H1 (cell line): Measurements from ENCODE around the gene ARHGAP24. TPM values are rescaled to one million over a fixed set of nuclear protein-coding genes. Genes with fewer than 3 reads are reported as not detected.

Experiments
- CBX8 ChIP-seq: fragments of 300-800, 300-1000 bp; sonication (generic); IDR thresholded peaks from 2 replicates; pipeline ENCODE4 v1.7.1; 2016; ENCODE audit warnings: low read depth, low read length, borderline replicate concordance
- CHD7 ChIP-seq: fragments of 300-600 bp; sonication (generic); IDR thresholded peaks from 2 replicates; pipeline ENCODE4 v1.7.1; 2012; ENCODE audit warnings: low read length, moderate library complexity, mild to moderate bottlenecking, inconsistent platforms; ENCODE audit not compliant: insufficient replicate concordance
- EZH2 ChIP-seq: fragments of 200-600 bp; sonication (generic); IDR thresholded peaks from 2 replicates; pipeline ENCODE4 v1.7.1; 2012; ENCODE audit warnings: low read depth, mild to moderate bottlenecking, moderate library complexity, low read length, inconsistent platforms; ENCODE audit not compliant: severe bottlenecking
- HDAC2 ChIP-seq, 2 experiments: fragments of 300-600 bp in 1 of 2; sonication (generic) in 1 of 2; IDR thresholded peaks; 2 replicates each; pipeline ENCODE4 v1.6.1; 2011 to 2012; ENCODE audit warnings: low read depth in 2 of 2, low read length in 2 of 2, mild to moderate bottlenecking in 2 of 2, moderate library complexity in 2 of 2, borderline replicate concordance in 1 of 2, inconsistent platforms in 1 of 2
- KDM5A ChIP-seq: fragments of 200-600 bp; IDR thresholded peaks from 2 replicates; pipeline ENCODE4 v1.7.1; 2012; ENCODE audit warnings: mild to moderate bottlenecking, low read length, inconsistent platforms, mixed read lengths
- NRF1 ChIP-seq: IDR thresholded peaks from 2 replicates; pipeline ENCODE4 v1.6.1; 2011; ENCODE audit warnings: mild to moderate bottlenecking, low read depth, low read length, improper control_type of control experiment
- TAF1 ChIP-seq: IDR thresholded peaks from 2 replicates; pipeline ENCODE4 v1.6.1; 2011; ENCODE audit warnings: mild to moderate bottlenecking, low read depth, low read length
- TAF7 ChIP-seq: optimal IDR thresholded peaks from 2 replicates; pipeline ENCODE3; 2011; ENCODE audit warnings: low read depth, mild to moderate bottlenecking, inconsistent platforms, low read length, moderate library complexity, borderline replicate concordance
- TCF12 ChIP-seq: IDR thresholded peaks from 2 replicates; pipeline ENCODE4 v1.6.1; 2011; ENCODE audit warnings: low read depth, mild to moderate bottlenecking, low read length
- USF2 ChIP-seq: IDR thresholded peaks from 2 replicates; pipeline ENCODE4 v1.6.1; 2011; ENCODE audit warnings: low read length, improper control_type of control experiment
- polyA plus RNA-seq, 7 experiments: library from polyadenylated mRNA; depleted of rRNA in 3 of 7; stranded (reverse) in 5 of 7; unstranded in 2 of 7; fragments of >200 nt in 5 of 7; fragments of 200-250 nt in 2 of 7; gene quantifications; 1 replicate in 5 of 7; 2 replicates in 1 of 7; 4 replicates in 1 of 7; pipeline versions ENCODE4 v1.2.1 to v1.2.3, GENCODE V29; 2011 to 2013; ENCODE audit warnings: missing spikeins in 2 of 7, mixed read lengths in 2 of 7
- total RNA-seq: library from RNA; stranded (reverse); fragmentation: NEBNext Ultra II Directional; extraction: Animal tissue kit (Norgen Biotek cat#: 25700); gene quantifications from 2 replicates; pipeline ENCODE4 v1.2.1, GENCODE V29; 2021

Gene ARHGAP24
- total and polyA plus RNA-seq, 2 of the 8 experiments (the other 6 are each of a cell fraction or from before 2014, with no cell fraction given) = 0.08 to 0.50 TPM

DNA sequence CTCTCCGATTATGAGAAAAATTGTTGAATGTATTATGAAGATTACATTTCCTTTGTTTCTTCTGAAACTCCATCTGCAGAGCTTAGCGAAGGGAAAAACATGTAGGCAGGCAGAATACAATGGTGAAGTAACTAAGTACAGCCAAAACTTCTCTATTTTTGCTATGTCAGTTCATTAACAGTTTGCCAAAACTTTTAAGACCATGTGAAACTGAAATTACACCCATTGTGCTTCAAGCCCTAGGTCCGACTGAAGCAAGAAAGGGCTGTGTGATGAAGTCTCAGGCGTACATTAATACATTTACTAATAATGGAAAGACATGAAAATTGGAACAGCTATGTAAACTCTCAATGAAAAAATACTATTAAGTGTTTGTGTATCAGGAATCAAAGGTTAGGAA is 486.9 kb downstream of the ARHGAP24 start (continued):
- TF ChIP-seq CHD7 = no peak
- TF ChIP-seq USF2 = no peak
- no peak for TF ChIP-seq CBX8
- TF ChIP-seq KDM5A = no peak
- TF ChIP-seq HDAC2 (IDR thresholded peaks at IDR 0.05; ENCODE audit: borderline replicate concordance in 1 of 2, low read depth in 2 of 2, low read length in 2 of 2) = no peak
- no peak for TF ChIP-seq TAF7
- no peak for TF ChIP-seq NRF1
- no peak for TF ChIP-seq TCF12
- no peak for TF ChIP-seq TAF1
- no peak for TF ChIP-seq EZH2
